HFFc6 (cell line): ENCODE measurements around the gene ADAP1. TPM values are rescaled to one million over a fixed set of nuclear protein-coding genes. Genes with fewer than 3 reads are reported as not detected.

Experiments
- DNase-seq: peaks from one replicate; pipeline ENCODE4 v3.0.0-alpha.2; 2018
- H3K27ac Mint-ChIP-seq: 2 replicates; pipeline ENCODE4 v1.8.0; 2020; ENCODE audit warnings: mild to moderate bottlenecking, mixed read lengths
- H3K27me3 Mint-ChIP-seq: 2 replicates; pipeline ENCODE4 v1.8.0; 2021; ENCODE audit warnings: mild to moderate bottlenecking, moderate library complexity, mixed read lengths; ENCODE audit not compliant: insufficient read depth
- H3K36me3 Mint-ChIP-seq: 2 replicates; pipeline ENCODE4 v1.8.0; 2021; ENCODE audit warnings: low read depth, mixed read lengths
- H3K4me1 Mint-ChIP-seq: 2 replicates; pipeline ENCODE4 v1.8.0; 2020; ENCODE audit warnings: low read depth, mixed read lengths
- H3K4me3 Mint-ChIP-seq: 2 replicates; pipeline ENCODE4 v1.8.0; 2020; ENCODE audit warnings: mild to moderate bottlenecking, moderate library complexity, mixed read lengths
- H3K9me3 Mint-ChIP-seq: 2 replicates; pipeline ENCODE4 v1.8.0; 2020; ENCODE audit warnings: mild to moderate bottlenecking, mixed read lengths
- CTCF ChIP-seq: fragments of 200-600 bp; sonication (generic); IDR thresholded peaks from 2 replicates; pipeline ENCODE4 v1.5.0; 2021; ENCODE audit warnings: antibody characterized with exemption, mild to moderate bottlenecking
- total RNA-seq, 6 experiments: library from RNA; stranded (reverse); fragmentation: NEBNext Ultra II Directional; extraction: Animal tissue kit (Norgen Biotek cat#: 25700); gene quantifications; 2 replicates in 1 of 6; 3 replicates in 5 of 6; pipeline ENCODE4 v1.2.3, GENCODE V29; 2021

ADAP1 gene
- total RNA-seq, 6 experiments from 2014 or later = 0.64 to 1.1 (median 0.90) TPM

GRCh38 chr7:952548-953441, 1.7 kb downstream of the ADAP1 start:
- TF ChIP-seq CTCF = no peak
- no peak for DNase-seq
- Mint-ChIP-seq H3K36me3 (no peaks in the 10 kb centered on the region), H3K4me1 (no peaks in the 10 kb centered on the region), H3K9me3 (no peaks in the 10 kb centered on the region), H3K27me3 (peaks cover 35% of the 10 kb centered on the region), H3K4me3 (no peak overlapping the region), H3K27ac (no peak overlapping the region)

GRCh38 chr7:951881-952547, 2.5 kb downstream of the ADAP1 start:
- Mint-ChIP-seq H3K9me3 (no peaks in the 10 kb centered on the region), H3K36me3 (no peaks in the 10 kb centered on the region), H3K27me3 (peaks cover 35% of the 10 kb centered on the region), H3K4me3 (no peak overlapping the region), H3K27ac (no peak overlapping the region), H3K4me1 (no peaks in the 10 kb centered on the region)
- no peak for DNase-seq
- TF ChIP-seq CTCF = no peak

GRCh38 chr7:949021-949934, 5.2 kb downstream of the ADAP1 start:
- no peaks in the 10 kb centered on the region for H3K36me3 Mint-ChIP-seq
- H3K9me3 Mint-ChIP-seq = no peaks in the 10 kb centered on the region
- H3K27me3 Mint-ChIP-seq = peaks cover 21% of the 10 kb centered on the region
- no peak overlapping the region for H3K4me3 Mint-ChIP-seq
- no peak for TF ChIP-seq CTCF
- H3K4me1 Mint-ChIP-seq = no peaks in the 10 kb centered on the region
- H3K27ac Mint-ChIP-seq = no peak overlapping the region
- DNase-seq = no peak

GRCh38 chr7:947391-948210, 6.9 kb downstream of the ADAP1 start:
- Mint-ChIP-seq H3K4me3 (no peak overlapping the region), H3K27ac (no peak overlapping the region), H3K27me3 (peaks cover 20% of the 10 kb centered on the region), H3K9me3 (no peaks in the 10 kb centered on the region), H3K36me3 (no peaks in the 10 kb centered on the region), H3K4me1 (no peaks in the 10 kb centered on the region)
- TF ChIP-seq CTCF = no peak
- DNase-seq = no peak
